ENCODE results near the gene FAM3A.
"Not testable (repeated sequence)": the region's sequence is repeated elsewhere in the genome, so short reads cannot be mapped to it uniquely, and the experiment has no call there.

Gene FAM3A

GRCh38 chrX:154502989-154503388, 13.0 kb downstream of the FAM3A start:
- DNase-seq (ENCODE audit: low read depth), result no peak

GRCh38 chrX:154502098-154502497, 13.9 kb downstream of the FAM3A start:
- DNase-seq (ENCODE audit: low read depth), result no peak

- not testable (repeated sequence) for DNase-seq (ENCODE audit: low read depth)
These were observed 14.6 kb downstream of the FAM3A start for GRCh38 chrX:154501423-154501822.

- not testable (repeated sequence) for DNase-seq (ENCODE audit: low read depth)
These were observed 19.4 kb downstream of the FAM3A start for GRCh38 chrX:154496591-154497137.

GRCh38 chrX:154495472-154495922, 20.5 kb downstream of the FAM3A start:
- no peak for DNase-seq (ENCODE audit: low read depth)

- no peak for DNase-seq (ENCODE audit: low read depth)
These were observed 21.3 kb downstream of the FAM3A start for GRCh38 chrX:154494715-154495114.

- DNase-seq (ENCODE audit: low read depth), result peak; percentile 82
These were observed 25.5 kb downstream of the FAM3A start, which contains the start of gene SLC10A3 for GRCh38 chrX:154490414-154491083. TSS of gene SLC10A3 (minus strand) at chrX:154490629. CDS start at chrX:154488940, 1,689 bp downstream.

- DNase-seq (ENCODE audit: low read depth), result peak; percentile 10
These were observed 26.0 kb downstream of the FAM3A start for GRCh38 chrX:154490021-154490413.

GRCh38 chrX:154489182-154489581, 26.9 kb downstream of the FAM3A start:
- DNase-seq (ENCODE audit: low read depth), result no peak

- DNase-seq (ENCODE audit: low read depth), result no peak
These were observed 27.5 kb downstream of the FAM3A start for GRCh38 chrX:154488336-154489075.

GRCh38 chrX:154487518-154488290, 28.3 kb downstream of the FAM3A start:
- no peak for DNase-seq (ENCODE audit: low read depth)

- peak; percentile 48 for DNase-seq (ENCODE audit: low read depth)
These were observed 29.4 kb downstream of the FAM3A start, which contains the start of gene UBL4A for GRCh38 chrX:154486396-154487207. TSS of gene UBL4A (minus strand) at chrX:154486615. CDS start at chrX:154486584, 31 bp downstream.

- DNase-seq (ENCODE audit: low read depth), result no peak
These were observed 30.0 kb downstream of the FAM3A start for GRCh38 chrX:154486052-154486395.

- DNase-seq (ENCODE audit: low read depth), result no peak
These were observed 30.6 kb downstream of the FAM3A start for GRCh38 chrX:154485150-154486051.

GRCh38 chrX:154484255-154485149, 31.5 kb downstream of the FAM3A start:
- no peak for DNase-seq (ENCODE audit: low read depth)

GRCh38 chrX:154483325-154483724, 32.7 kb downstream of the FAM3A start:
- no peak for DNase-seq (ENCODE audit: low read depth)

- no peak for DNase-seq (ENCODE audit: low read depth)
These were observed 33.2 kb downstream of the FAM3A start for GRCh38 chrX:154482786-154483185.

- no peak for DNase-seq (ENCODE audit: low read depth)
These were observed 34.0 kb downstream of the FAM3A start for GRCh38 chrX:154481911-154482601.

- no peak for DNase-seq (ENCODE audit: low read depth)
These were observed 34.8 kb downstream of the FAM3A start for GRCh38 chrX:154481195-154481594.

All from stimulated activated CD8-positive, alpha-beta memory T cell treated with anti-CD3 and anti-CD28 coated beads, Interleukin-12 subunit alpha, Interleukin-12 subunit beta, amount 100 ng/mL, for 4 hours (primary cell).